Mucosa of rectum (tissue), 2 donors: ENCODE data around the gene ARNT2.

ENCODE experiments used
- H3K27ac ChIP-seq, 2 donors: one replicate each; pipeline ENCODE4 v1.7.0; 2013; ENCODE audit warnings: inconsistent platforms in 2 of 2, low read depth in 2 of 2, low read length in 2 of 2
- H3K27me3 ChIP-seq, 2 donors: one replicate each; pipeline ENCODE4 v1.7.0; 2013; ENCODE audit warnings: low read length in 2 of 2; ENCODE audit not compliant: control insufficient read depth in 2 of 2, insufficient read depth in 2 of 2
- H3K36me3 ChIP-seq, 2 donors: one replicate each; pipeline ENCODE4 v1.7.0; 2013; ENCODE audit warnings: low read length in 2 of 2; ENCODE audit not compliant: control insufficient read depth in 2 of 2, insufficient read depth in 2 of 2
- H3K4me1 ChIP-seq, 2 donors: one replicate each; pipeline ENCODE4 v1.7.0; 2013; ENCODE audit warnings: low read length in 2 of 2, mild to moderate bottlenecking in 1 of 2; ENCODE audit not compliant: control insufficient read depth in 2 of 2, insufficient read depth in 2 of 2
- H3K4me3 ChIP-seq, 2 donors: one replicate each; pipeline ENCODE4 v1.7.0; 2013; ENCODE audit warnings: low read length in 2 of 2
- H3K9ac ChIP-seq, 2 donors: one replicate each; pipeline ENCODE4 v1.7.0; 2013; ENCODE audit warnings: low read length in 2 of 2, low read depth in 1 of 2, mild to moderate bottlenecking in 1 of 2
- H3K9me3 ChIP-seq, 2 donors: one replicate each; pipeline ENCODE4 v1.7.0; 2013; ENCODE audit warnings: low read length in 2 of 2; ENCODE audit not compliant: control insufficient read depth in 2 of 2
- donor health status: healthy.
- donor health status: Normal muscosa, but diverticular disease.

The ARNT2 gene

DNA sequence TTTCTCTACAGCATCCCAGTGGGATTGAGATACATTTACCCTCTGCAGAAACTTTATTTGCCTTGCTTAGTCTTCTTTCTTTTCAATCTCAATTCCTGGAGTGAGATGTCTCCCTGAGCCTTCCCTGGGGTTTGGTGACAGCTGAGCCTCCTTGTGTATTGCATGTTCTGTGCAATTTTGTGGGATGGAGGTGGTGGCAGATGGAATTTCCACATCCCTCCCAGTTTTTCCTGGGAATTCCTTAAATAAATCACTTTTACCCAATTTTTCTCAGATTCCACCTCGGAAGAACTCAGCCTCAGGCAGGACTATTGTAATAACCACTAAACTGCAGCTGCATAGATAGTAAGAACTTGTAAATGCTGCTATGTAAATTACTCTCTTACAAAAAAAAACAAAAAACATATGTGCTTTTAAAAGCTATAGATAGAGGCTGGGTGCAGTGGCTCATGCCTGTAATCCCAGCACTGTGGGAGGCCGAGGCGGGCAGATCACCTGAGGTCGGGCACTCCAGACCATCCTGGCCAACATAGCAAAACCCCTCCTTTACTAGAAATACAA lies 202.4 kb downstream of the ARNT2 start:
- no peak overlapping the region for H3K9ac ChIP-seq
- H3K4me3 ChIP-seq: no peak overlapping the region
- no peaks in the 10 kb centered on the region for H3K36me3 ChIP-seq
- no peaks in the 10 kb centered on the region for H3K4me1 ChIP-seq
- H3K9me3 ChIP-seq: no peaks in the 10 kb centered on the region
- no peaks in the 10 kb centered on the region for H3K27me3 ChIP-seq
- no peak overlapping the region for H3K27ac ChIP-seq

GRCh38 chr15:80607287-80607980 lies 203.3 kb downstream of the ARNT2 start:
- no peaks in the 10 kb centered on the region for H3K4me1 ChIP-seq
- H3K9me3 ChIP-seq: no peaks in the 10 kb centered on the region
- H3K36me3 ChIP-seq: no peaks in the 10 kb centered on the region
- H3K27ac ChIP-seq: no peak overlapping the region
- H3K27me3 ChIP-seq: no peaks in the 10 kb centered on the region
- H3K9ac ChIP-seq: no peak overlapping the region
- no peak overlapping the region for H3K4me3 ChIP-seq

GRCh38 chr15:80608688-80609087 lies 204.5 kb downstream of the ARNT2 start:
- Histone ChIP-seq H3K36me3 (no peaks in the 10 kb centered on the region), H3K9me3 (no peaks in the 10 kb centered on the region), H3K27me3 (no peaks in the 10 kb centered on the region), H3K4me1 (no peaks in the 10 kb centered on the region), H3K27ac (no peak overlapping the region), H3K9ac (no peak overlapping the region), H3K4me3 (no peak overlapping the region)

GRCh38 chr15:80609091-80609490 lies 204.9 kb downstream of the ARNT2 start:
- Histone ChIP-seq H3K27ac (no peak overlapping the region), H3K27me3 (no peaks in the 10 kb centered on the region), H3K36me3 (no peaks in the 10 kb centered on the region), H3K9me3 (no peaks in the 10 kb centered on the region), H3K4me3 (no peak overlapping the region), H3K9ac (no peak overlapping the region), H3K4me1 (no peaks in the 10 kb centered on the region)

- Histone ChIP-seq H3K27ac (no peak overlapping the region), H3K27me3 (no peaks in the 10 kb centered on the region), H3K9ac (no peak overlapping the region), H3K4me1 (no peaks in the 10 kb centered on the region), H3K36me3 (no peaks in the 10 kb centered on the region), H3K9me3 (no peaks in the 10 kb centered on the region), H3K4me3 (no peak overlapping the region)
Observed at GRCh38 chr15:80609512-80609946, 205.3 kb downstream of the ARNT2 start.

GRCh38 chr15:80611543-80612080 lies 207.4 kb downstream of the ARNT2 start:
- Histone ChIP-seq H3K9ac (no peak overlapping the region), H3K27ac (no peak overlapping the region), H3K4me1 (peaks cover 8 to 11% of the 10 kb centered on the region in 2 donors), H3K4me3 (no peak overlapping the region), H3K36me3 (no peaks in the 10 kb centered on the region), H3K9me3 (no peaks in the 10 kb centered on the region), H3K27me3 (no peaks in the 10 kb centered on the region)

DNA sequence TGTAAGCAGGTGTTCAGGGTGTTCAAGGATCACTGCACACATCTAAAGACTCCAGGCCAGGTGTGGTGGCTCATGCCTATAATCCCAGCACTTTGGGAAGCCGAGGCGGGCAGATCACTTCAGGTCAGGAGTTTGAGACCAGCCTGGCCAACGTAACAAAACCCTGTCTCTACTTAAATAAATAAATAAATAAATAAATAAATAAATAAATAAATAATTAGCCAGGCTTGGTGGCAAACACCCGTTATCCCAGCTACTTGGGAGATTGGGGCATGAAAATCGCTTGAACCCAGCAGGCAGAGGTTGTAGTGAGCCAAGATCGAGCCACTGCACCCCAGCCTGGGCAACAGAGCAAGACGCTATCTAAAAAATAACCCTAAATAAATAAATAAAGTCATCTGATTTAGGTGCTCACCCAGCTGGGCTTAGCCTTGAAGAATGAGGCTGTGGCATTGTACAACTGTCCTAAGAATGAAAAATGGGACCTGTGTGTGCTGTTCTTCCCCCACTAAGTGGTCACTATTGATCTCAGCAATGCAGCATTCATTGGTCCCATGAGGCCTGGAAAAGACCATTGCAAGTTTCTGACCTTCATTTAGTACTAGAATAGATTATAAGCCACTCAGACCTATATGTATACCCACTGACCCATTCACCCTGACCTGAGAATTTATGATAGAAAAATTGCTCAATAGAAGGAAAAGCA lies 208.1 kb downstream of the ARNT2 start:
- Histone ChIP-seq H3K27ac (no peak overlapping the region), H3K27me3 (no peaks in the 10 kb centered on the region), H3K9ac (no peak overlapping the region), H3K4me1 (peaks cover 8 to 11% of the 10 kb centered on the region in 2 donors), H3K4me3 (no peak overlapping the region), H3K36me3 (no peaks in the 10 kb centered on the region), H3K9me3 (no peaks in the 10 kb centered on the region)

DNA sequence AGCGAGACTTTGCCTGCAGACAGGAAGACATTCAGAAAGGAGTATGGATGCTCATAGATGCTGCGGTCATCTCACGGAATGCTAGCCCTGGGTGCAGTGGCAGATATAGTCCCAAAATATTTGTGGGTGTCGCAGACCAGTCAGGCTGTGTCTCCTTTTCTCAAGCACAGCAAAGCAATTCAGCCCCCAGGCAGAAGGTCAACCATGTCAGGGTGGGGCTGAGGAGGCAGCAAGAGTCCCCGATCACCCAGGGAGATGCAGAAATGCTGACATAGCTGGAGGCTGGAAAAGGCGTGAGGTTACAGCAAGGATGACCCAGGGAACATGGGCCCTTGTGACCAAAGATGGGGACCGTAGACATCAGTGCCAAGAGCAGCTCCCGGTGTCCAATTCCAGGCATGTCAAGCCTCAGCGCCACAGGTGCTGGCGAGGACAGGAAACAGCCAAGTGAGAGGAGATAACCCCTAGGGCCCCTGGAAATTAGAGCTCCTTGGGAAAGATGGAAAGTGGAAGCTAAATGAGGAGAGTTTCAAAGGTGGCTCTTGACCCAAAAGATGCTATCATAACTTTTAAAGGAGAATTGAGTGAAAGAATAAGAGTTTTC lies 209.7 kb downstream of the ARNT2 start:
- Histone ChIP-seq H3K4me1 (peaks cover 8 to 11% of the 10 kb centered on the region in 2 donors), H3K36me3 (no peaks in the 10 kb centered on the region), H3K9me3 (no peaks in the 10 kb centered on the region), H3K27me3 (no peaks in the 10 kb centered on the region), H3K4me3 (no peak overlapping the region), H3K27ac (no peak overlapping the region), H3K9ac (no peak overlapping the region)

- no peaks in the 10 kb centered on the region for H3K9me3 ChIP-seq
- no peak overlapping the region for H3K27ac ChIP-seq
- no peaks in the 10 kb centered on the region for H3K27me3 ChIP-seq
- H3K9ac ChIP-seq: no peak overlapping the region
- H3K4me3 ChIP-seq: no peak overlapping the region
- H3K36me3 ChIP-seq: no peaks in the 10 kb centered on the region
- H3K4me1 ChIP-seq: peaks cover 8 to 11% of the 10 kb centered on the region in 2 donors
Observed at GRCh38 chr15:80614711-80615360, 210.7 kb downstream of the ARNT2 start.
